CD14-positive monocyte (primary cell): ENCODE measurements around the gene ST3GAL4. TPM values are rescaled to one million over a fixed set of nuclear protein-coding genes. Genes with fewer than 3 reads are reported as not detected.

Source experiments
- DNase-seq, 3 donors: peaks; one replicate each; pipeline ENCODE4 v3.0.0-alpha.2; 2011 to 2022
- H2AFZ ChIP-seq: 2 replicates; pipeline ENCODE4 v1.6.0; 2012; ENCODE audit warnings: mild to moderate bottlenecking, low read depth, low read length, inconsistent platforms; ENCODE audit not compliant: insufficient read depth, poor library complexity, severe bottlenecking
- H3K27ac ChIP-seq, 2 donors: 1 replicate in 1 of 2; 2 replicates in 1 of 2; pipeline ENCODE4 v1.5.1; 2012 to 2013; ENCODE audit warnings: low read length in 2 of 2, control low read depth in 1 of 2, inconsistent platforms in 1 of 2, low read depth in 1 of 2, mild to moderate bottlenecking in 1 of 2
- H3K27me3 ChIP-seq, 2 donors: one replicate each; pipeline versions ENCODE4 v1.6.0 to v1.6.1; 2011 to 2013; ENCODE audit warnings: low read length in 2 of 2; ENCODE audit not compliant: control insufficient read depth in 2 of 2, insufficient read depth in 2 of 2
- H3K36me3 ChIP-seq, 2 donors: replicated peaks in 1 of 2; 1 replicate in 1 of 2; 2 replicates in 1 of 2; pipeline versions ENCODE4 v1.5.1 to v1.6.1; 2012 to 2013; ENCODE audit warnings: low read length in 2 of 2, control low read depth in 1 of 2, inconsistent platforms in 1 of 2, mild to moderate bottlenecking in 1 of 2; ENCODE audit not compliant: insufficient read depth in 2 of 2, control insufficient read depth in 1 of 2
- H3K4me1 ChIP-seq, 2 donors: 1 replicate in 1 of 2; 2 replicates in 1 of 2; pipeline versions ENCODE4 v1.5.1 to v1.6.1; 2012 to 2013; ENCODE audit warnings: low read length in 2 of 2, control low read depth in 1 of 2, inconsistent platforms in 1 of 2, mild to moderate bottlenecking in 1 of 2, moderate library complexity in 1 of 2; ENCODE audit not compliant: insufficient read depth in 2 of 2, control insufficient read depth in 1 of 2
- H3K4me2 ChIP-seq: replicated peaks from 2 replicates; pipeline ENCODE3; 2012; ENCODE audit warnings: low read length, moderate library complexity, mild to moderate bottlenecking; ENCODE audit not compliant: poor library complexity, severe bottlenecking; ENCODE audit errors: extremely low read depth
- H3K4me3 ChIP-seq, 3 experiments: fragments of 200-600 bp in 1 of 3; sonication (generic) in 1 of 3; replicated peaks in 1 of 3; 1 replicate in 2 of 3; 2 replicates in 1 of 3; pipeline ENCODE4 v1.5.1; 2011 to 2013; ENCODE audit warnings: low read length in 3 of 3, mild to moderate bottlenecking in 3 of 3, control low read depth in 2 of 3, low read depth in 2 of 3, inconsistent platforms in 1 of 3, moderate library complexity in 1 of 3
- H3K79me2 ChIP-seq: 2 replicates; pipeline ENCODE4 v1.6.0; 2012; ENCODE audit warnings: mild to moderate bottlenecking, control low read depth, inconsistent platforms, low read length, moderate library complexity; ENCODE audit not compliant: insufficient read depth
- H3K9ac ChIP-seq: 2 replicates; pipeline ENCODE4 v1.6.0; 2017; ENCODE audit warnings: low read length, mild to moderate bottlenecking; ENCODE audit not compliant: insufficient read depth, poor library complexity, severe bottlenecking
- H3K9me3 ChIP-seq, 2 donors: replicated peaks in 1 of 2; 1 replicate in 1 of 2; 2 replicates in 1 of 2; pipeline versions ENCODE4 v1.5.1 to v1.6.1; 2012 to 2013; ENCODE audit warnings: low read length in 2 of 2, control low read depth in 1 of 2; ENCODE audit not compliant: control insufficient read depth in 1 of 2, insufficient read depth in 1 of 2
- H4K20me1 ChIP-seq: 2 replicates; pipeline ENCODE4 v1.6.0; 2012; ENCODE audit warnings: mild to moderate bottlenecking, low read length, control low read depth, moderate library complexity; ENCODE audit not compliant: insufficient read depth
- H3K27ac Mint-ChIP-seq, 7 donors: one replicate each; pipeline ENCODE4 v1.8.0; 2020; ENCODE audit warnings: mild to moderate bottlenecking in 7 of 7, mixed read lengths in 7 of 7, moderate library complexity in 6 of 7, inconsistent platforms in 2 of 7
- H3K27me3 Mint-ChIP-seq, 3 donors: one replicate each; pipeline ENCODE4 v1.8.0; 2021 to 2022; ENCODE audit warnings: low read depth in 3 of 3, mild to moderate bottlenecking in 3 of 3, mixed read lengths in 3 of 3, moderate library complexity in 3 of 3, inconsistent platforms in 1 of 3
- H3K36me3 Mint-ChIP-seq, 2 donors: one replicate each; pipeline ENCODE4 v1.8.0; 2020; ENCODE audit warnings: mixed read lengths in 2 of 2, inconsistent platforms in 1 of 2, mild to moderate bottlenecking in 1 of 2
- H3K4me1 Mint-ChIP-seq: one replicate; pipeline ENCODE4 v1.8.0; 2020; ENCODE audit warnings: mild to moderate bottlenecking, mixed read lengths
- H3K4me3 Mint-ChIP-seq, 2 donors: one replicate each; pipeline ENCODE4 v1.8.0; 2020; ENCODE audit warnings: mild to moderate bottlenecking in 2 of 2, mixed read lengths in 2 of 2, moderate library complexity in 1 of 2
- H3K9me3 Mint-ChIP-seq, 7 donors: one replicate each; pipeline ENCODE4 v1.8.0; 2020 to 2022; ENCODE audit warnings: mixed read lengths in 7 of 7, mild to moderate bottlenecking in 6 of 7, moderate library complexity in 6 of 7, inconsistent platforms in 2 of 7
- WGBS: methylation state at CpG from one replicate; pipeline ENCODE4 v1.1.5; 2013; ENCODE audit warnings: missing lambda C conversion rate; ENCODE audit not compliant: insufficient coverage; 5-methylcytosine and 5-hydroxymethylcytosine counted together
- intact Hi-C, 2 donors: fragments of 100-400 bp; cut with micrococcal nuclease; formaldehyde crosslinking; loops; one replicate each; pipeline versions ENCODE4 v1.15.0 to v1.15.1; 2023
- polyA plus RNA-seq, 3 donors: library from polyadenylated mRNA; depleted of rRNA in 1 of 3; unstranded in 2 of 3; stranded (reverse) in 1 of 3; fragments of 300-500 nt in 2 of 3; fragments of >200 nt in 1 of 3; fragmentation: Illumina TruSeq in 2 of 3; gene quantifications; 1 replicate in 2 of 3; 2 replicates in 1 of 3; pipeline ENCODE4 v1.2.3, GENCODE V29; 2012 to 2021
- TF ChIP-seq, protein P1 (sequence below): fragments of 200-600 bp; IDR thresholded peaks from one replicate; pipeline ENCODE4 v1.8.0; 2022; ENCODE audit warnings: antibody characterized with exemption, mild to moderate bottlenecking

ST3GAL4 gene
- polyA plus RNA-seq, 3 donors: 7.8 to 14.3 (median 10.1) TPM

DNA sequence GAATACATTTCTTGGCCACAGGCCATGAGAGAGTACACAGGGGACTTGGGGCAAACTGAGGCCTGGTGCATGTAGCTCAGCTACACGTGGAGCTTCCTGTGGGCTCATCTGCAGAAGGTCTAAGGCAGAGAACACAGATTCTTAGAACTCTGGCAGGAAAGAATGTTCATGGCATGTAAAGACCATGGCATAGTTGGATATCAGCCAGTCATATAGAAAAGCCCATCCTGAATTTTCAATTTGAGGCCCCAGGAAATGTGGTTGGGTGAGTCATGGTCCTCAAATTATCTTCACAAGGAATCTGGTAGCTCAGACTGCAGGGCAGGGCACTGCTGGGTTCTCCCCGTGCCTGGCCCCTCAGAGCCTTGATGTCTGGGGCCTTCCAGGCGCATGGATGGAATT is 13.7 kb upstream of the ST3GAL4 start:
- Histone ChIP-seq H2AFZ (no peak overlapping the region), H3K27ac (no peak overlapping the region), H3K36me3 (peaks cover 50 to 78% of the 10 kb centered on the region in 2 donors), H3K9me3 (no peaks in the 10 kb centered on the region), H4K20me1 (peaks cover 9% of the 10 kb centered on the region), H3K9ac (no peak overlapping the region), H3K27me3 (no peaks in the 10 kb centered on the region), H3K4me1 (peaks cover 38 to 39% of the 10 kb centered on the region in 2 donors), H3K4me3 (no peak overlapping the region), H3K4me2 (no peak overlapping the region), H3K79me2 (peaks cover 9% of the 10 kb centered on the region)
- Mint-ChIP-seq H3K27me3 (peaks cover 0 to 9% (median 2%) of the 10 kb centered on the region in 3 donors), H3K4me1 (peaks cover 46% of the 10 kb centered on the region), H3K9me3 (no peaks in the 10 kb centered on the region), H3K27ac (peak overlapping the region in 2 of 7 donors; percentile 8 to 22), H3K4me3 (no peak overlapping the region), H3K36me3 (peaks cover 79 to 91% of the 10 kb centered on the region in 2 donors)
- peak in 1 of 3 donors; percentile 28 for DNase-seq
- WGBS: 24% methylated on average over 3 of the region's 3 CpGs
- TF ChIP-seq, protein P1, sequence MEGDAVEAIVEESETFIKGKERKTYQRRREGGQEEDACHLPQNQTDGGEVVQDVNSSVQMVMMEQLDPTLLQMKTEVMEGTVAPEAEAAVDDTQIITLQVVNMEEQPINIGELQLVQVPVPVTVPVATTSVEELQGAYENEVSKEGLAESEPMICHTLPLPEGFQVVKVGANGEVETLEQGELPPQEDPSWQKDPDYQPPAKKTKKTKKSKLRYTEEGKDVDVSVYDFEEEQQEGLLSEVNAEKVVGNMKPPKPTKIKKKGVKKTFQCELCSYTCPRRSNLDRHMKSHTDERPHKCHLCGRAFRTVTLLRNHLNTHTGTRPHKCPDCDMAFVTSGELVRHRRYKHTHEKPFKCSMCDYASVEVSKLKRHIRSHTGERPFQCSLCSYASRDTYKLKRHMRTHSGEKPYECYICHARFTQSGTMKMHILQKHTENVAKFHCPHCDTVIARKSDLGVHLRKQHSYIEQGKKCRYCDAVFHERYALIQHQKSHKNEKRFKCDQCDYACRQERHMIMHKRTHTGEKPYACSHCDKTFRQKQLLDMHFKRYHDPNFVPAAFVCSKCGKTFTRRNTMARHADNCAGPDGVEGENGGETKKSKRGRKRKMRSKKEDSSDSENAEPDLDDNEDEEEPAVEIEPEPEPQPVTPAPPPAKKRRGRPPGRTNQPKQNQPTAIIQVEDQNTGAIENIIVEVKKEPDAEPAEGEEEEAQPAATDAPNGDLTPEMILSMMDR: no peak
- intact Hi-C loops: no loop called here

DNA sequence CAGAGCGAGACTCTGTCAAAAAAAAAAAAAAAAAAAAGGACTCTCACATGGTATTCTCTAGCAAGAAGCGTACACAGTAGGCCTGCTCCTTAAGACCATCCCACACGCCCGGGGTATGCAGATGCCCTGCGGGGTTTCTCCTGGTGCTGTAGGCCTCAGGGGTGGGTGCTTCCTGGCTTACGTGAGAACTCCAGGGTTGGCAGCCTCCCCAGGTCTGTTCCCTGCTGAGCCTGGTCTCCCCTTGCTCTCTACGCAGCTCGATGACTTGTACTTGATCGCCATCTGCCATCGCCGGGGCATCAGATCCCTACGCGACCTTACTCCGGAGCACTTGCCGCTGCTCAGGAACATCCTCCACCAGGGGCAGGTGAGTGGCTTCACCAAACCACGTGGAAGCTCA is 12.4 kb upstream of the ST3GAL4 start:
- H3K9me3 ChIP-seq: no peaks in the 10 kb centered on the region
- no peak overlapping the region for H3K4me2 ChIP-seq
- H3K4me1 ChIP-seq: peaks cover 30 to 31% of the 10 kb centered on the region in 2 donors
- intact Hi-C loops: no loop called here
- Mint-ChIP-seq H3K27me3 (peaks cover 0 to 9% (median 2%) of the 10 kb centered on the region in 3 donors), H3K9me3 (no peaks in the 10 kb centered on the region), H3K4me3 (no peak overlapping the region), H3K4me1 (peaks cover 39% of the 10 kb centered on the region), H3K27ac (no peak overlapping the region), H3K36me3 (peaks cover 82 to 92% of the 10 kb centered on the region in 2 donors)
- WGBS: 98% methylated on average over 15 of the region's 16 CpGs
- TF ChIP-seq, protein P1: no peak
- H3K4me3 ChIP-seq: no peak overlapping the region
- H3K27ac ChIP-seq: no peak overlapping the region
- no peak for DNase-seq
- peaks cover 19% of the 10 kb centered on the region for H3K79me2 ChIP-seq
- peaks cover 51 to 80% of the 10 kb centered on the region in 2 donors for H3K36me3 ChIP-seq
- H3K27me3 ChIP-seq: no peaks in the 10 kb centered on the region
- H3K9ac ChIP-seq: no peak overlapping the region
- peaks cover 6% of the 10 kb centered on the region for H4K20me1 ChIP-seq
- no peak overlapping the region for H2AFZ ChIP-seq
